IMR-90 (cell line): ENCODE data around the gene CCR6. TPM values are rescaled to one million over a fixed set of nuclear protein-coding genes. Genes with fewer than 3 reads are reported as not detected.

Experiments
- ATAC-seq: fragments of 200-7000 bp; cut with Tn5 transposase; 2 replicates; pipeline ENCODE4 v1.9.1; 2020; ENCODE audit warnings: low read depth, mild to moderate bottlenecking, moderate library complexity
- BruUV-seq: library from RNA; stranded (reverse); fragments of 400-500 nt; replicated peaks from 2 replicates; lab custom pipeline; 2021; lab: Mats Ljungman, UMichigan
- CTCF ChIA-PET: fragments of 300-600 bp; formaldehyde crosslinking; extraction: SDS; loops from one replicate; lab custom pipeline; 2021; ENCODE audit warnings: antibody characterized with exemption; lab: Yijun Ruan, JAX
- POLR2A ChIA-PET: fragments of 300-600 bp; sonication (Branson Sonifier 250); formaldehyde crosslinking; loops from one replicate; lab custom pipeline; 2022; ENCODE audit warnings: antibody characterized with exemption; ENCODE audit not compliant: unreplicated experiment; lab: Charles Lee
- DNase-seq: peaks from one replicate; pipeline ENCODE4 v3.0.0; 2013
- H2AFZ ChIP-seq: replicated peaks from 2 replicates; pipeline ENCODE3; 2013; ENCODE audit warnings: low read length, mild to moderate bottlenecking; ENCODE audit not compliant: poor library complexity
- H2AK5ac ChIP-seq: 2 replicates; pipeline ENCODE4 v1.6.1; 2013; ENCODE audit warnings: low read depth, low read length, inconsistent platforms
- H2AK9ac ChIP-seq: replicated peaks from 2 replicates; pipeline ENCODE3; 2013; ENCODE audit warnings: mild to moderate bottlenecking, low read depth, low read length, moderate library complexity; ENCODE audit not compliant: poor library complexity
- H2BK120ac ChIP-seq: 2 replicates; pipeline ENCODE4 v1.6.1; 2013; ENCODE audit warnings: low read depth, low read length, inconsistent platforms
- H2BK15ac ChIP-seq: 3 replicates; pipeline ENCODE4 v1.6.1; 2013; ENCODE audit warnings: low read depth, low read length, inconsistent platforms
- H2BK20ac ChIP-seq: 2 replicates; pipeline ENCODE4 v1.6.1; 2013; ENCODE audit warnings: low read depth, mild to moderate bottlenecking, inconsistent platforms, low read length, moderate library complexity
- H2BK5ac ChIP-seq: 2 replicates; pipeline ENCODE4 v1.6.1; 2013; ENCODE audit warnings: mild to moderate bottlenecking, low read depth, low read length, inconsistent platforms; ENCODE audit not compliant: poor library complexity, severe bottlenecking
- H3K14ac ChIP-seq: replicated peaks from 2 replicates; pipeline ENCODE4 v1.6.1; 2013; ENCODE audit warnings: low read depth, low read length, inconsistent platforms
- H3K18ac ChIP-seq: 2 replicates; pipeline ENCODE4 v1.6.1; 2013; ENCODE audit warnings: low read depth, low read length, control low read depth
- H3K23ac ChIP-seq: 2 replicates; pipeline ENCODE4 v1.6.1; 2013; ENCODE audit warnings: low read depth, low read length, inconsistent platforms
- H3K27ac ChIP-seq: 2 replicates; pipeline ENCODE4 v1.5.1; 2013; ENCODE audit warnings: mild to moderate bottlenecking, control low read depth, low read length; ENCODE audit not compliant: insufficient read depth
- H3K27me3 ChIP-seq: 2 replicates; pipeline ENCODE4 v1.6.1; 2013; ENCODE audit warnings: low read length; ENCODE audit not compliant: control insufficient read depth, insufficient read depth
- H3K36me3 ChIP-seq: 2 replicates; pipeline ENCODE4 v1.6.1; 2013; ENCODE audit warnings: low read length, mixed read lengths; ENCODE audit not compliant: control insufficient read depth, insufficient read depth
- H3K4ac ChIP-seq: 2 replicates; pipeline ENCODE4 v1.6.1; 2013; ENCODE audit warnings: low read depth, low read length, inconsistent platforms
- H3K4me1 ChIP-seq: 2 replicates; pipeline ENCODE4 v1.6.1; 2013; ENCODE audit warnings: low read length, mixed read lengths; ENCODE audit not compliant: control insufficient read depth, insufficient read depth
- H3K4me2 ChIP-seq: 2 replicates; pipeline ENCODE4 v1.6.1; 2013; ENCODE audit warnings: low read depth, mild to moderate bottlenecking, control low read depth, low read length, moderate library complexity
- H3K4me3 ChIP-seq: 2 replicates; pipeline ENCODE4 v1.5.1; 2013; ENCODE audit warnings: low read depth, mild to moderate bottlenecking, control low read depth, low read length, moderate library complexity; ENCODE audit not compliant: insufficient read depth
- H3K56ac ChIP-seq: 2 replicates; pipeline ENCODE4 v1.6.1; 2013; ENCODE audit warnings: low read length, inconsistent platforms; ENCODE audit not compliant: insufficient read depth; ENCODE audit errors: extremely low read depth
- H3K79me1 ChIP-seq, 2 experiments: 2 replicates each; pipeline ENCODE4 v1.6.1; 2013; ENCODE audit warnings: low read length in 2 of 2, inconsistent platforms in 1 of 2, low read depth in 1 of 2
- H3K9ac ChIP-seq: 2 replicates; pipeline ENCODE4 v1.6.1; 2013; ENCODE audit warnings: low read depth, low read length, control low read depth
- H3K9me1 ChIP-seq: 2 replicates; pipeline ENCODE4 v1.6.1; 2013; ENCODE audit warnings: low read length, inconsistent platforms; ENCODE audit not compliant: insufficient read depth
- H3K9me3 ChIP-seq: 2 replicates; pipeline ENCODE4 v1.6.1; 2013; ENCODE audit warnings: low read length; ENCODE audit not compliant: control insufficient read depth, insufficient read depth
- H4K20me1 ChIP-seq: 2 replicates; pipeline ENCODE4 v1.6.1; 2013; ENCODE audit warnings: low read length, inconsistent platforms; ENCODE audit not compliant: insufficient read depth
- H4K5ac ChIP-seq: 2 replicates; pipeline ENCODE4 v1.6.1; 2013; ENCODE audit warnings: mild to moderate bottlenecking, low read depth, low read length, control low read depth
- H4K8ac ChIP-seq, 2 experiments: 2 replicates each; pipeline ENCODE4 v1.6.1; 2013; ENCODE audit warnings: low read depth in 2 of 2, low read length in 2 of 2, control low read depth in 1 of 2, inconsistent platforms in 1 of 2
- H4K91ac ChIP-seq: 2 replicates; pipeline ENCODE4 v1.6.1; 2013; ENCODE audit warnings: low read depth, low read length, inconsistent platforms; ENCODE audit not compliant: insufficient read depth
- BHLHE40 ChIP-seq: fragments of 150-350 bp; IDR thresholded peaks from 2 replicates; pipeline ENCODE4 v1.6.1; 2016; ENCODE audit warnings: mild to moderate bottlenecking, low read depth, low read length
- CEBPB ChIP-seq: IDR thresholded peaks from 2 replicates; pipeline ENCODE4 v1.6.1; 2012; ENCODE audit warnings: low read depth, low read length, improper control_type of control experiment
- CHD1 ChIP-seq: IDR thresholded peaks from 2 replicates; pipeline ENCODE4 v1.6.1; 2012; ENCODE audit warnings: low read depth, low read length, improper control_type of control experiment
- CTCF ChIP-seq: conservative IDR thresholded peaks from 2 replicates; pipeline ENCODE4 v1.5.1; 2012; ENCODE audit warnings: mild to moderate bottlenecking, low read depth, low read length, improper control_type of control experiment
- ELK1 ChIP-seq: fragments of 150-350 bp; IDR thresholded peaks from 2 replicates; pipeline ENCODE4 v1.6.1; 2016; ENCODE audit warnings: low read depth, mild to moderate bottlenecking, low read length, moderate library complexity, borderline replicate concordance
- FOS ChIP-seq: fragments of 150-350 bp; IDR thresholded peaks from 2 replicates; pipeline ENCODE4 v1.6.1; 2016; ENCODE audit warnings: low read depth, low read length
- MAFK ChIP-seq: IDR thresholded peaks from 2 replicates; pipeline ENCODE4 v1.6.1; 2012; ENCODE audit warnings: low read depth, low read length, improper control_type of control experiment
- MAZ ChIP-seq: IDR thresholded peaks from 2 replicates; pipeline ENCODE4 v1.6.1; 2012; ENCODE audit warnings: low read depth, mild to moderate bottlenecking, low read length, improper control_type of control experiment, moderate library complexity, borderline replicate concordance
- MXI1 ChIP-seq: IDR thresholded peaks from 2 replicates; pipeline ENCODE4 v1.6.1; 2012; ENCODE audit warnings: low read depth, mild to moderate bottlenecking, low read length, moderate library complexity, borderline replicate concordance
- NFE2L2 ChIP-seq: fragments of 150-350 bp; IDR thresholded peaks from 2 replicates; pipeline ENCODE4 v1.6.1; 2016; ENCODE audit warnings: low read depth, mild to moderate bottlenecking, low read length
- POLR2A ChIP-seq: IDR thresholded peaks from 2 replicates; pipeline ENCODE4 v1.6.1; 2012; ENCODE audit warnings: mild to moderate bottlenecking, low read depth, low read length
- RAD21 ChIP-seq: IDR thresholded peaks from 2 replicates; pipeline ENCODE4 v1.6.1; 2012; ENCODE audit warnings: low read length, improper control_type of control experiment
- RCOR1 ChIP-seq: IDR thresholded peaks from 2 replicates; pipeline ENCODE4 v1.6.1; 2012; ENCODE audit warnings: mild to moderate bottlenecking, low read length, improper control_type of control experiment; ENCODE audit not compliant: insufficient replicate concordance
- RFX5 ChIP-seq: IDR thresholded peaks from 2 replicates; pipeline ENCODE4 v1.8.0; 2012; ENCODE audit warnings: low read depth, mild to moderate bottlenecking, low read length, moderate library complexity
- SMC3 ChIP-seq: fragments of 150-350 bp; IDR thresholded peaks from 2 replicates; pipeline ENCODE4 v1.6.1; 2016; ENCODE audit warnings: low read depth, mild to moderate bottlenecking, antibody characterized with exemption, low read length, moderate library complexity
- USF2 ChIP-seq: fragments of 150-350 bp; IDR thresholded peaks from 2 replicates; pipeline ENCODE4 v1.6.1; 2017; ENCODE audit warnings: mild to moderate bottlenecking, antibody characterized with exemption, low read length, low read depth
- WGBS, 2 experiments: methylation state at CpG; one replicate each; pipeline versions ENCODE4 v1.1.5 to v1.1.7; 2013; ENCODE audit warnings: missing lambda C conversion rate in 2 of 2; ENCODE audit not compliant: insufficient read length in 1 of 2; ENCODE audit errors: extremely low coverage in 2 of 2; 5-methylcytosine and 5-hydroxymethylcytosine counted together
- dilution Hi-C: fragments of 300-500 bp; cut with HindIII; formaldehyde crosslinking; loops from one replicate; pipeline ENCODE4 v1.14.3; 2018; ENCODE audit warnings: low sequenced_read_pairs; ENCODE audit not compliant: unreplicated experiment
- in situ Hi-C: fragments of 300-500 bp; cut with MboI; formaldehyde crosslinking; loops from 3 replicates; pipeline ENCODE4 v1.14.3; 2019; ENCODE audit warnings: low sequenced_read_pairs, inconsistent platforms, mixed read lengths
- intact Hi-C: fragments of 100-400 bp; cut with micrococcal nuclease; formaldehyde crosslinking; loops from 2 replicates; pipeline ENCODE4 v1.10.0; 2022
- polyA plus RNA-seq, 3 experiments: library from polyadenylated mRNA; depleted of rRNA; stranded (reverse); fragments of >200 nt; gene quantifications; 2 replicates each; pipeline ENCODE4 v1.2.3, GENCODE V29; 2012; ENCODE audit warnings: low replicate concordance in 1 of 3
- total RNA-seq: library from RNA; depleted of rRNA; stranded (reverse); fragments of >200 nt; gene quantifications from 2 replicates; pipeline ENCODE4 v1.2.3, GENCODE V29; 2012

The CCR6 gene
- total and polyA plus RNA-seq, 2 of the 4 experiments (the other 2 are of a cell fraction): not detected

- no TSS peak for BruUV-seq
- no peak for ATAC-seq
These were observed 6.7 kb downstream of the CCR6 start for GRCh38 chr6:167129562-167129961.

More at GRCh38 chr6:167129562-167129961, 6.7 kb downstream of the CCR6 start:
- no peaks in the 10 kb centered on the region for H3K9me1 ChIP-seq
- WGBS, 2 experiments: no CpG with 5 or more reads among the region's 4 CpGs
- H2BK20ac ChIP-seq: no peak overlapping the region
- H3K18ac ChIP-seq: no peak overlapping the region
- no peak overlapping the region for H3K27ac ChIP-seq
- no peak overlapping the region for H3K23ac ChIP-seq
- H3K4me2 ChIP-seq: no peak overlapping the region
- no peak for TF ChIP-seq CHD1
- TF ChIP-seq RFX5: no peak
- TF ChIP-seq CEBPB: no peak
- no peak for TF ChIP-seq CTCF
- no peak for TF ChIP-seq RAD21
- TF ChIP-seq ELK1: no peak
- no peak for TF ChIP-seq SMC3
- TF ChIP-seq MXI1: no peak
- TF ChIP-seq BHLHE40: no peak
- TF ChIP-seq POLR2A: no peak
- no peak for TF ChIP-seq NFE2L2
- TF ChIP-seq MAZ: no peak
- no peak for TF ChIP-seq RCOR1
- TF ChIP-seq USF2: no peak
- no peak for TF ChIP-seq MAFK
- no peak for TF ChIP-seq FOS
- POLR2A ChIA-PET: no interaction called here
- no peak overlapping the region for H3K9ac ChIP-seq
- H3K36me3 ChIP-seq: no peaks in the 10 kb centered on the region
- no peaks in the 10 kb centered on the region for H4K20me1 ChIP-seq
- H3K56ac ChIP-seq: no peak overlapping the region
- H2BK120ac ChIP-seq: no peak overlapping the region
- no peak overlapping the region for H4K8ac ChIP-seq
- H2BK5ac ChIP-seq: no peak overlapping the region
- no peak overlapping the region for H2AK9ac ChIP-seq
- dilution Hi-C loops (no loop called here), intact Hi-C loops (no loop called here), in situ Hi-C loops (no loop called here)
- H2AK5ac ChIP-seq: no peak overlapping the region
- H2BK15ac ChIP-seq: no peak overlapping the region
- H4K91ac ChIP-seq: no peak overlapping the region
- H3K4me3 ChIP-seq: no peak overlapping the region
- CTCF ChIA-PET: no interaction called here
- no peak overlapping the region for H3K14ac ChIP-seq
- no peaks in the 10 kb centered on the region for H3K79me1 ChIP-seq
- no peaks in the 10 kb centered on the region for H3K27me3 ChIP-seq
- H3K9me3 ChIP-seq: peaks cover 12% of the 10 kb centered on the region
- no peaks in the 10 kb centered on the region for H3K4me1 ChIP-seq
- no peak overlapping the region for H4K5ac ChIP-seq
- no peak overlapping the region for H2AFZ ChIP-seq
- DNase-seq: no peak
- H3K4ac ChIP-seq: no peak overlapping the region
